A549 (cell line): ENCODE measurements around the gene KRIT1.

Experiments
- BHLHE40 ChIP-seq: IDR thresholded peaks from 2 replicates; pipeline ENCODE4 v1.6.1; 2012; ENCODE audit warnings: low read depth, low read length, inconsistent platforms
- CBX2 ChIP-seq: fragments of 200-600 bp; sonication (generic); IDR thresholded peaks from 2 replicates; pipeline ENCODE4 v1.6.1; 2016; ENCODE audit warnings: low read depth, mild to moderate bottlenecking, borderline replicate concordance
- CTCF ChIP-seq: fragments of >200 bp; sonication (Bioruptor Twin); formaldehyde crosslinking; IDR thresholded peaks from 3 replicates; pipeline ENCODE4 v1.5.1; 2016
- ELK1 ChIP-seq: fragments of 150-350 bp; IDR thresholded peaks from 2 replicates; pipeline ENCODE4 v1.6.1; 2014; ENCODE audit warnings: low read depth, mild to moderate bottlenecking, low read length
- KDM1A ChIP-seq: fragments of 200-600 bp; sonication (generic); IDR thresholded peaks from 2 replicates; pipeline ENCODE4 v1.6.1; 2016; ENCODE audit warnings: low read depth, mild to moderate bottlenecking
- KDM5A ChIP-seq: fragments of 200-600 bp; sonication (generic); IDR thresholded peaks from 2 replicates; pipeline ENCODE4 v1.6.1; 2016; ENCODE audit warnings: antibody characterized with exemption, mild to moderate bottlenecking
- NR3C1 ChIP-seq: fragments of >200 bp; sonication (Bioruptor Twin); formaldehyde crosslinking; IDR thresholded peaks from 3 replicates; pipeline ENCODE4 v1.6.1; 2017
- PHF8 ChIP-seq: fragments of 200-600 bp; sonication (generic); IDR thresholded peaks from 2 replicates; pipeline ENCODE4 v1.6.1; 2016; ENCODE audit warnings: low read depth, mild to moderate bottlenecking, antibody characterized with exemption, moderate library complexity, borderline replicate concordance
- SMC3 ChIP-seq: fragments of >200 bp; sonication (Bioruptor Twin); formaldehyde crosslinking; IDR thresholded peaks from 3 replicates; pipeline ENCODE4 v1.6.1; 2018; ENCODE audit warnings: inconsistent platforms
- TF ChIP-seq, protein P1 (sequence below): fragments of 200-600 bp; sonication (generic); IDR thresholded peaks from 2 replicates; pipeline ENCODE4 v1.6.1; 2016; ENCODE audit warnings: antibody characterized with exemption, mild to moderate bottlenecking, moderate library complexity

DNA sequence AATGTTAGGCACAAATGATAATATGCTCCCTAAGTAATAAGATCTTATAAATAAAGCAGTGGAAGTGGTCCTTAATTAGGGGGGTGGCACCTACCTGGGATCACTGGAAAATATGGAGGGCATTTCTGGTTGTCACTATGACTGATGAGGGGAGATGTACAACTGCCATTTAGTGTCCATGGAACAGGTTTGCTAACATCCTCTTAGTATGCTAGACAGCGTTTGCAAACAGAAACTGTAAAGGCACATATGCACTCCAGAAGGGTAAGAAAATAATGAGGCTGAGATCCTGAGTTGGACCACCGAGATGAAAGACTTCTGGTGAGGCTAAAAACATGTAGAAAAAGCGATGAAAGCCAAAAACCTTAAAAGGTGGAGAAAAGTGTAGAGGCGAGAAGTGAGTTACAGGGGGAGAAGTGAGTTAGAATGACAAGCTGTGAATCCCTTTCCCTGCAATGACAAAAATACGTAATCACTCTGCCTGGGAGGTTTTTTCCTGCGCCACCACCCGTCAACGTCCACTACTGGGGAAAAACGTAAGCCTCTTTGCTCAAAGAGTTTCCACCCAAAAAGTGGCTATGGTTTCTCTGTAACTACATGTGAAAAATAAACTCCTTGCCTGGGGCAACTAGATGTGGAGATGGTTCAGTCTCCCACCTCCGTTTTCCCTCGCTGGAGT is 767 bp downstream of the KRIT1 start:
- TF ChIP-seq ELK1 (no peak), CBX2 (no peak), CTCF (no peak), KDM5A (no peak), KDM1A (no peak), SMC3 (no peak), NR3C1 (no peak), PHF8 (no peak), BHLHE40 (no peak)
- TF ChIP-seq, protein P1, sequence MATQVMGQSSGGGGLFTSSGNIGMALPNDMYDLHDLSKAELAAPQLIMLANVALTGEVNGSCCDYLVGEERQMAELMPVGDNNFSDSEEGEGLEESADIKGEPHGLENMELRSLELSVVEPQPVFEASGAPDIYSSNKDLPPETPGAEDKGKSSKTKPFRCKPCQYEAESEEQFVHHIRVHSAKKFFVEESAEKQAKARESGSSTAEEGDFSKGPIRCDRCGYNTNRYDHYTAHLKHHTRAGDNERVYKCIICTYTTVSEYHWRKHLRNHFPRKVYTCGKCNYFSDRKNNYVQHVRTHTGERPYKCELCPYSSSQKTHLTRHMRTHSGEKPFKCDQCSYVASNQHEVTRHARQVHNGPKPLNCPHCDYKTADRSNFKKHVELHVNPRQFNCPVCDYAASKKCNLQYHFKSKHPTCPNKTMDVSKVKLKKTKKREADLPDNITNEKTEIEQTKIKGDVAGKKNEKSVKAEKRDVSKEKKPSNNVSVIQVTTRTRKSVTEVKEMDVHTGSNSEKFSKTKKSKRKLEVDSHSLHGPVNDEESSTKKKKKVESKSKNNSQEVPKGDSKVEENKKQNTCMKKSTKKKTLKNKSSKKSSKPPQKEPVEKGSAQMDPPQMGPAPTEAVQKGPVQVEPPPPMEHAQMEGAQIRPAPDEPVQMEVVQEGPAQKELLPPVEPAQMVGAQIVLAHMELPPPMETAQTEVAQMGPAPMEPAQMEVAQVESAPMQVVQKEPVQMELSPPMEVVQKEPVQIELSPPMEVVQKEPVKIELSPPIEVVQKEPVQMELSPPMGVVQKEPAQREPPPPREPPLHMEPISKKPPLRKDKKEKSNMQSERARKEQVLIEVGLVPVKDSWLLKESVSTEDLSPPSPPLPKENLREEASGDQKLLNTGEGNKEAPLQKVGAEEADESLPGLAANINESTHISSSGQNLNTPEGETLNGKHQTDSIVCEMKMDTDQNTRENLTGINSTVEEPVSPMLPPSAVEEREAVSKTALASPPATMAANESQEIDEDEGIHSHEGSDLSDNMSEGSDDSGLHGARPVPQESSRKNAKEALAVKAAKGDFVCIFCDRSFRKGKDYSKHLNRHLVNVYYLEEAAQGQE: no peak
